ENCODE data around the gene MEA1. TPM values are rescaled to one million over a fixed set of nuclear protein-coding genes. Genes with fewer than 3 reads are reported as not detected.
A peak's percentile ranks its signal among the peaks of the same experiment; 100 is the strongest.

The MEA1 gene
- total and polyA plus RNA-seq, 4 donors: 10.7 to 50.3 (median 30.6) TPM

- DNase-seq (ENCODE audit: low spot score): peak; percentile 56
- WGBS: under 1% methylated on average over 28 of the region's 28 CpGs
- TF ChIP-seq FOXA1 (IDR thresholded peaks at IDR 0.05) (no peak), HNF4G (IDR thresholded peaks at IDR 0.05) (no peak), EGR1 (IDR thresholded peaks at IDR 0.05; ENCODE audit: low read depth in 2 of 2) (no peak), JUND (IDR thresholded peaks at IDR 0.05) (no peak), RAD21 (IDR thresholded peaks at IDR 0.05) (no peak), RXRA (IDR thresholded peaks at IDR 0.05) (no peak), HNF4A (conservative IDR thresholded peaks at IDR 0.05) (no peak), REST (IDR thresholded peaks at IDR 0.05) (no peak), TAF1 (conservative IDR thresholded peaks at IDR 0.05) (no peak), FOXA2 (IDR thresholded peaks at IDR 0.05) (no peak)
These were observed 35.3 kb downstream of the MEA1 start for GRCh38 chr6:42978487-42978838.

GRCh38 chr6:42974919-42975505 lies 38.7 kb downstream of the MEA1 start:
- WGBS: 87% methylated on average over 5 of the region's 5 CpGs
- Histone ChIP-seq H3K9ac (ENCODE audit: low read depth in 1 of 2, low read length in 2 of 2) (no peak overlapping the region), H3K4me3 (ENCODE audit: low read depth in 1 of 3, low read length in 3 of 3) (no peak overlapping the region), H3K36me3 (ENCODE audit: control insufficient read depth in 4 of 4, insufficient read depth in 3 of 4, low read depth in 1 of 4, low read length in 3 of 4) (peaks cover 0 to 4% (median 0%) of the 10 kb centered on the region in 4 donors), H3K4me1 (ENCODE audit: control insufficient read depth in 4 of 4, insufficient read depth in 4 of 4, low read length in 3 of 4) (peaks cover 12 to 22% (median 16%) of the 10 kb centered on the region in 4 donors), H3K27me3 (ENCODE audit: control insufficient read depth in 4 of 4, insufficient read depth in 4 of 4, low read length in 3 of 4) (no peaks in the 10 kb centered on the region), H3K27ac (ENCODE audit: low read depth in 1 of 2, low read length in 2 of 2) (no peak overlapping the region), H3K9me3 (ENCODE audit: control insufficient read depth in 4 of 4, low read length in 3 of 4) (no peaks in the 10 kb centered on the region)
- TF ChIP-seq NR2F2 (IDR thresholded peaks at IDR 0.05) (no peak), HNF4G (IDR thresholded peaks at IDR 0.05) (no peak), JUND (IDR thresholded peaks at IDR 0.05) (no peak), ATF3 (IDR thresholded peaks at IDR 0.05) (no peak), REST (IDR thresholded peaks at IDR 0.05) (no peak), RXRA (IDR thresholded peaks at IDR 0.05) (no peak), FOXA1 (IDR thresholded peaks at IDR 0.05) (no peak), EGR1 (IDR thresholded peaks at IDR 0.05; ENCODE audit: low read depth in 2 of 2) (no peak), CTCF (IDR thresholded peaks at IDR 0.05; ENCODE audit: low read depth, low read length, missing input control) (no peak), SP1 (IDR thresholded peaks at IDR 0.05) (no peak), RAD21 (IDR thresholded peaks at IDR 0.05) (no peak)
- no peak for DNase-seq (ENCODE audit: low spot score)

More at GRCh38 chr6:42978487-42978838, 35.3 kb downstream of the MEA1 start:
- H3K4me1 ChIP-seq (ENCODE audit: control insufficient read depth in 4 of 4, insufficient read depth in 4 of 4, low read length in 3 of 4): peaks cover 12 to 24% (median 17%) of the 10 kb centered on the region in 4 donors
- no peaks in the 10 kb centered on the region for H3K27me3 ChIP-seq (ENCODE audit: control insufficient read depth in 4 of 4, insufficient read depth in 4 of 4, low read length in 3 of 4)
- H3K27ac ChIP-seq (ENCODE audit: low read depth in 1 of 2, low read length in 2 of 2): peak overlapping the region; percentile 63 to 87
- H3K36me3 ChIP-seq (ENCODE audit: control insufficient read depth in 4 of 4, insufficient read depth in 3 of 4, low read depth in 1 of 4, low read length in 3 of 4): peaks cover 0 to 4% (median 0%) of the 10 kb centered on the region in 4 donors
- peak overlapping the region; percentile 76 to 91 (median 81) for H3K4me3 ChIP-seq (ENCODE audit: low read depth in 1 of 3, low read length in 3 of 3)
- H3K9me3 ChIP-seq (ENCODE audit: control insufficient read depth in 4 of 4, low read length in 3 of 4): no peaks in the 10 kb centered on the region
- H3K9ac ChIP-seq (ENCODE audit: low read depth in 1 of 2, low read length in 2 of 2): peak overlapping the region; percentile 3 to 86
